Measurements from ENCODE around the gene UBE2F. TPM values are rescaled to one million over a fixed set of nuclear protein-coding genes. Genes with fewer than 3 reads are reported as not detected.

UBE2F gene
- total and polyA plus RNA-seq, 2 of the 13 experiments (the other 11 are each of a cell fraction or from before 2014, with no cell fraction given) = 35.4 to 73.1 TPM

DNA sequence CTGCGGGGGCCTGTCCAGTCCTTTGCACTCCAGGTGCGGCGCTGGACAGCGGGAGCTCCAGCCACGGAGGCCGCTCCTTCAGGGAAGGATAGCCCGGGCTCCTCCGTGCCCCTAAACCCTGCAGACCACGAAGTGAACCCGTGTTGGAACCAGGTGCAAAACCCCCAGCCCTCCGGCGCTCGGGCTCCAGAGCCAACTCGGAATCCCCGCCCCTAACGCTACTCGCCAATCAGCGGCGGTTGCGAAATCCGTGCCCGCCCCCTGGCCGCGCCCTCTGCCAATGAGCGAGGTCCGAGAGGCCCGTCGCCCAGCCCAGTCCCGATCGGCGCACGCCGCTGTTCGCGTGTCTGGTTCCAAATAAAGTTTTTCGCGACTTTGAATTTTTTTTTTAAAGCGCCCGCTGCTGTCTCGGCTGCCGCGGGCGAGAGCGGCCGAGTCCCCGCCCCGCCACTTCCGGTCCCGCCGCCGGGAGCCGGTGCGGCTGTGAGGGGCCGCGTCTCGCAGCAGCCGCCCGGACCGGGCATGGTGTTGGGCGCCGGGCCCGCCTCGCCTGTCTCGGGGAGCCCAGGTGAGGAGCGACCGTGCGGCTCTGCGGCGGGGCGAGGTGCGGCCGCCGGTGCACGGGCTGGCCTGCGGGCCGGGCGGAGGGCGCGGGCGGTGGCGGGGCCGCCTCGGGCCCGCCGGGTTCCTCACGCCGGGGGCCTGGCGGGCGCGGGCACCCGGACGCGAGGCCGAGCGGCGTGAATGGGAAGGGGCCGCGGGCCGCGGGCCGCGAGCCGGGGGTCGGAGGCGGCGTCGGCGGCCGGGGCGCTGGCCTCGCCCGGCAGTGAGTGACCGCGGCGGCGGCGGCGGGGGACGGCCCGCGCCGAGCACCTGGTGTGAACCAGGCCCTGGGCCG is at the start of gene UBE2F (continued):
- TF ChIP-seq, protein P1, sequence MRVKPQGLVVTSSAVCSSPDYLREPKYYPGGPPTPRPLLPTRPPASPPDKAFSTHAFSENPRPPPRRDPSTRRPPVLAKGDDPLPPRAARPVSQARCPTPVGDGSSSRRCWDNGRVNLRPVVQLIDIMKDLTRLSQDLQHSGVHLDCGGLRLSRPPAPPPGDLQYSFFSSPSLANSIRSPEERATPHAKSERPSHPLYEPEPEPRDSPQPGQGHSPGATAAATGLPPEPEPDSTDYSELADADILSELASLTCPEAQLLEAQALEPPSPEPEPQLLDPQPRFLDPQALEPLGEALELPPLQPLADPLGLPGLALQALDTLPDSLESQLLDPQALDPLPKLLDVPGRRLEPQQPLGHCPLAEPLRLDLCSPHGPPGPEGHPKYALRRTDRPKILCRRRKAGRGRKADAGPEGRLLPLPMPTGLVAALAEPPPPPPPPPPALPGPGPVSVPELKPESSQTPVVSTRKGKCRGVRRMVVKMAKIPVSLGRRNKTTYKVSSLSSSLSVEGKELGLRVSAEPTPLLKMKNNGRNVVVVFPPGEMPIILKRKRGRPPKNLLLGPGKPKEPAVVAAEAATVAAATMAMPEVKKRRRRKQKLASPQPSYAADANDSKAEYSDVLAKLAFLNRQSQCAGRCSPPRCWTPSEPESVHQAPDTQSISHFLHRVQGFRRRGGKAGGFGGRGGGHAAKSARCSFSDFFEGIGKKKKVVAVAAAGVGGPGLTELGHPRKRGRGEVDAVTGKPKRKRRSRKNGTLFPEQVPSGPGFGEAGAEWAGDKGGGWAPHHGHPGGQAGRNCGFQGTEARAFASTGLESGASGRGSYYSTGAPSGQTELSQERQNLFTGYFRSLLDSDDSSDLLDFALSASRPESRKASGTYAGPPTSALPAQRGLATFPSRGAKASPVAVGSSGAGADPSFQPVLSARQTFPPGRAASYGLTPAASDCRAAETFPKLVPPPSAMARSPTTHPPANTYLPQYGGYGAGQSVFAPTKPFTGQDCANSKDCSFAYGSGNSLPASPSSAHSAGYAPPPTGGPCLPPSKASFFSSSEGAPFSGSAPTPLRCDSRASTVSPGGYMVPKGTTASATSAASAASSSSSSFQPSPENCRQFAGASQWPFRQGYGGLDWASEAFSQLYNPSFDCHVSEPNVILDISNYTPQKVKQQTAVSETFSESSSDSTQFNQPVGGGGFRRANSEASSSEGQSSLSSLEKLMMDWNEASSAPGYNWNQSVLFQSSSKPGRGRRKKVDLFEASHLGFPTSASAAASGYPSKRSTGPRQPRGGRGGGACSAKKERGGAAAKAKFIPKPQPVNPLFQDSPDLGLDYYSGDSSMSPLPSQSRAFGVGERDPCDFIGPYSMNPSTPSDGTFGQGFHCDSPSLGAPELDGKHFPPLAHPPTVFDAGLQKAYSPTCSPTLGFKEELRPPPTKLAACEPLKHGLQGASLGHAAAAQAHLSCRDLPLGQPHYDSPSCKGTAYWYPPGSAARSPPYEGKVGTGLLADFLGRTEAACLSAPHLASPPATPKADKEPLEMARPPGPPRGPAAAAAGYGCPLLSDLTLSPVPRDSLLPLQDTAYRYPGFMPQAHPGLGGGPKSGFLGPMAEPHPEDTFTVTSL (CRISPR knock-in tag; IDR thresholded peaks at IDR 0.05; ENCODE audit: borderline replicate concordance) = peak; percentile 36; the same call in 1 of the 2 replicates
- peak; percentile 46; the same call in 1 of the 2 replicates for TF ChIP-seq EHMT2 (IDR thresholded peaks at IDR 0.05; ENCODE audit: borderline replicate concordance, low read depth, low read length)
- 0 out of 2 replicates have a peak, but pooled peaks have one; percentile 16 for TF ChIP-seq ZNF292 (CRISPR knock-in tag; IDR thresholded peaks at IDR 0.05; ENCODE audit: borderline replicate concordance, low read depth)
- TF ChIP-seq ISX (CRISPR knock-in tag; conservative IDR thresholded peaks at IDR 0.05) = no peak
- no peak for TF ChIP-seq ZNF138 (CRISPR knock-in tag; IDR thresholded peaks at IDR 0.05; ENCODE audit: low read depth)
- no peak for TF ChIP-seq SMARCE1 (IDR thresholded peaks at IDR 0.05; ENCODE audit: borderline replicate concordance)
- TF ChIP-seq HIVEP1 (CRISPR knock-in tag; IDR thresholded peaks at IDR 0.05) = peak; percentile 61; the same call in 1 of the 2 replicates
- TF ChIP-seq ELF4 (CRISPR knock-in tag; IDR thresholded peaks at IDR 0.05; ENCODE audit: borderline replicate concordance) = no peak
- no peak for TF ChIP-seq ZNF615 (CRISPR knock-in tag; IDR thresholded peaks at IDR 0.05; ENCODE audit: borderline replicate concordance)
- peak; percentile 58; the same call in 1 of the 2 replicates for TF ChIP-seq SAFB2 (CRISPR knock-in tag; IDR thresholded peaks at IDR 0.05; ENCODE audit: borderline replicate concordance, low read depth)
- TF ChIP-seq SETDB1 (CRISPR knock-in tag; IDR thresholded peaks at IDR 0.05; ENCODE audit: borderline replicate concordance) = no peak
- TF ChIP-seq, protein P2, sequence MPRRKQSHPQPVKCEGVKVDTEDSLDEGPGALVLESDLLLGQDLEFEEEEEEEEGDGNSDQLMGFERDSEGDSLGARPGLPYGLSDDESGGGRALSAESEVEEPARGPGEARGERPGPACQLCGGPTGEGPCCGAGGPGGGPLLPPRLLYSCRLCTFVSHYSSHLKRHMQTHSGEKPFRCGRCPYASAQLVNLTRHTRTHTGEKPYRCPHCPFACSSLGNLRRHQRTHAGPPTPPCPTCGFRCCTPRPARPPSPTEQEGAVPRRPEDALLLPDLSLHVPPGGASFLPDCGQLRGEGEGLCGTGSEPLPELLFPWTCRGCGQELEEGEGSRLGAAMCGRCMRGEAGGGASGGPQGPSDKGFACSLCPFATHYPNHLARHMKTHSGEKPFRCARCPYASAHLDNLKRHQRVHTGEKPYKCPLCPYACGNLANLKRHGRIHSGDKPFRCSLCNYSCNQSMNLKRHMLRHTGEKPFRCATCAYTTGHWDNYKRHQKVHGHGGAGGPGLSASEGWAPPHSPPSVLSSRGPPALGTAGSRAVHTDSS (CRISPR knock-in tag; conservative IDR thresholded peaks at IDR 0.05) = no peak
- TF ChIP-seq, protein P3, sequence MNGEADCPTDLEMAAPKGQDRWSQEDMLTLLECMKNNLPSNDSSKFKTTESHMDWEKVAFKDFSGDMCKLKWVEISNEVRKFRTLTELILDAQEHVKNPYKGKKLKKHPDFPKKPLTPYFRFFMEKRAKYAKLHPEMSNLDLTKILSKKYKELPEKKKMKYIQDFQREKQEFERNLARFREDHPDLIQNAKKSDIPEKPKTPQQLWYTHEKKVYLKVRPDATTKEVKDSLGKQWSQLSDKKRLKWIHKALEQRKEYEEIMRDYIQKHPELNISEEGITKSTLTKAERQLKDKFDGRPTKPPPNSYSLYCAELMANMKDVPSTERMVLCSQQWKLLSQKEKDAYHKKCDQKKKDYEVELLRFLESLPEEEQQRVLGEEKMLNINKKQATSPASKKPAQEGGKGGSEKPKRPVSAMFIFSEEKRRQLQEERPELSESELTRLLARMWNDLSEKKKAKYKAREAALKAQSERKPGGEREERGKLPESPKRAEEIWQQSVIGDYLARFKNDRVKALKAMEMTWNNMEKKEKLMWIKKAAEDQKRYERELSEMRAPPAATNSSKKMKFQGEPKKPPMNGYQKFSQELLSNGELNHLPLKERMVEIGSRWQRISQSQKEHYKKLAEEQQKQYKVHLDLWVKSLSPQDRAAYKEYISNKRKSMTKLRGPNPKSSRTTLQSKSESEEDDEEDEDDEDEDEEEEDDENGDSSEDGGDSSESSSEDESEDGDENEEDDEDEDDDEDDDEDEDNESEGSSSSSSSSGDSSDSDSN (CRISPR knock-in tag; IDR thresholded peaks at IDR 0.05) = peak; percentile 70
- TF ChIP-seq, protein P4, sequence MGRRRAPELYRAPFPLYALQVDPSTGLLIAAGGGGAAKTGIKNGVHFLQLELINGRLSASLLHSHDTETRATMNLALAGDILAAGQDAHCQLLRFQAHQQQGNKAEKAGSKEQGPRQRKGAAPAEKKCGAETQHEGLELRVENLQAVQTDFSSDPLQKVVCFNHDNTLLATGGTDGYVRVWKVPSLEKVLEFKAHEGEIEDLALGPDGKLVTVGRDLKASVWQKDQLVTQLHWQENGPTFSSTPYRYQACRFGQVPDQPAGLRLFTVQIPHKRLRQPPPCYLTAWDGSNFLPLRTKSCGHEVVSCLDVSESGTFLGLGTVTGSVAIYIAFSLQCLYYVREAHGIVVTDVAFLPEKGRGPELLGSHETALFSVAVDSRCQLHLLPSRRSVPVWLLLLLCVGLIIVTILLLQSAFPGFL (CRISPR knock-in tag; IDR thresholded peaks at IDR 0.05) = no peak
- peak; percentile 64; the same call in 1 of the 2 replicates for TF ChIP-seq ISL2 (CRISPR knock-in tag; IDR thresholded peaks at IDR 0.05)
